HUES64 (cell line): ENCODE results near the gene GBP6.

ENCODE experiments used
- H3K27ac ChIP-seq: 2 replicates; pipeline ENCODE4 v1.7.0; 2013; ENCODE audit warnings: low read depth, low read length, inconsistent platforms
- H3K27me3 ChIP-seq: 2 replicates; pipeline ENCODE4 v1.6.1; 2013; ENCODE audit warnings: mild to moderate bottlenecking, low read length; ENCODE audit not compliant: insufficient read depth
- H3K36me3 ChIP-seq: 2 replicates; pipeline ENCODE4 v1.6.1; 2013; ENCODE audit warnings: mild to moderate bottlenecking, low read length; ENCODE audit not compliant: insufficient read depth
- H3K4me1 ChIP-seq: 2 replicates; pipeline ENCODE4 v1.6.1; 2013; ENCODE audit warnings: mild to moderate bottlenecking, low read length, moderate library complexity; ENCODE audit not compliant: insufficient read depth
- H3K4me3 ChIP-seq: 2 replicates; pipeline ENCODE4 v1.5.1; 2013; ENCODE audit warnings: mild to moderate bottlenecking, low read length, moderate library complexity
- H3K9ac ChIP-seq: 2 replicates; pipeline ENCODE4 v1.6.1; 2013; ENCODE audit warnings: mild to moderate bottlenecking, low read depth, low read length
- H3K9me3 ChIP-seq: 2 replicates; pipeline ENCODE4 v1.6.1; 2013; ENCODE audit warnings: low read depth, low read length; ENCODE audit not compliant: insufficient read depth
- whole genome bisulfite sequencing: fragments of 150-250, 120-280 bp; methylation state at CpG from one replicate; pipeline ENCODE4 v1.1.7; 2013; ENCODE audit warnings: missing lambda C conversion rate; 5-methylcytosine and 5-hydroxymethylcytosine counted together

GBP6 gene

GRCh38 chr1:89351597-89352311, 12.1 kb upstream of the GBP6 start:
- H3K27me3 ChIP-seq = no peaks in the 10 kb centered on the region; the same call in 1 of the 2 replicates
- H3K4me1 ChIP-seq = 0 out of 2 replicates have a peak, but pooled peaks cover 5% of the 10 kb centered on the region
- H3K9me3 ChIP-seq = no peaks in the 10 kb centered on the region
- no peaks in the 10 kb centered on the region for H3K36me3 ChIP-seq
- 91% methylated on average over 1 of the region's 1 CpG for WGBS
- H3K27ac ChIP-seq = no peak overlapping the region
- no peak overlapping the region for H3K9ac ChIP-seq
- no peak overlapping the region for H3K4me3 ChIP-seq

DNA sequence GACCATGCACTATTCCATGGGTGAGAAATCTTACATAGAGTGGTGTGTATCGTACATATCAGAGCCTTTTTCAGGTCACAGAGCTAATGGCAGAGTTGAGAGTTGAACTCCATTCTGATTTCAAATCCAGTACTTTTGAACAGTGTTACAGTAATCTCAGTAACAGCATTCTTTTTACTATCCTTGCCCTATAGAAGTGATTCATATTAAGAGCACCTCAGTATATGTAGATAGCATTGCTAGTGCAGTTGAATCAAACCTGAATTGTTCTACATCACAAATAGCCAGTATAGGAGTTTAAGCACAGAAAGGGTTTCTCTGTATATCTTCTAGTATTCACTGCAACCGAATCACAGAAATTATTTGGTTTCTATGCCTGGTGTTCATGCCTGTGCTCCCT, 11.4 kb upstream of the GBP6 start:
- no peaks in the 10 kb centered on the region for H3K9me3 ChIP-seq
- no peaks in the 10 kb centered on the region for H3K36me3 ChIP-seq
- no peak overlapping the region for H3K9ac ChIP-seq
- H3K27ac ChIP-seq = no peak overlapping the region
- H3K27me3 ChIP-seq = no peaks in the 10 kb centered on the region; the same call in 1 of the 2 replicates
- H3K4me3 ChIP-seq = no peak overlapping the region
- 0 out of 2 replicates have a peak, but pooled peaks cover 5% of the 10 kb centered on the region for H3K4me1 ChIP-seq
- WGBS = 97% methylated on average over 2 of the region's 2 CpGs

DNA sequence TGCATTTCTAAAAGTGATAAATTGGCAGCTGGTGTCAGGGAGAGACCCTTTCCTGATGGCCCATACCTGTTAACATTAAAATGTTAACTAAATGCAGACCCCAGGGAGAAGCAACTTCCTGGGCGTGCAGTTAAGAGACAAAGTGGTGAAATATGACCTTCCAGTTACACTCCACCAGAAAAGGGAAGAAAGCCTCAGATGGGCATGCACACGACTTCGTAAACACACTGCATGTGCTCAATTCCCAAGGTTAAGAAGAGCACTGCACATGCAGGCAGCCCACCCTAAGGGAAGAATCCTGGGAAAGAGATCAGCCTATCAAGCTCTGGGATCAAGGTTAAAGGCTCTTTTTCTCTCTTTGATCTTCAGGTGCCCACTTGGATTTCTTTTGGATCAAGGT, 9.7 kb upstream of the GBP6 start:
- no peak overlapping the region for H3K4me3 ChIP-seq
- 92% methylated on average over 3 of the region's 3 CpGs for WGBS
- H3K36me3 ChIP-seq = no peaks in the 10 kb centered on the region
- H3K4me1 ChIP-seq = 0 out of 2 replicates have a peak, but pooled peaks cover 5% of the 10 kb centered on the region
- no peaks in the 10 kb centered on the region for H3K9me3 ChIP-seq
- no peak overlapping the region for H3K9ac ChIP-seq
- no peak overlapping the region for H3K27ac ChIP-seq
- no peaks in the 10 kb centered on the region; the same call in 1 of the 2 replicates for H3K27me3 ChIP-seq

GRCh38 chr1:89355056-89355455, 8.8 kb upstream of the GBP6 start:
- Histone ChIP-seq H3K9ac (no peak overlapping the region), H3K36me3 (no peaks in the 10 kb centered on the region), H3K9me3 (no peaks in the 10 kb centered on the region), H3K4me3 (no peak overlapping the region), H3K27ac (no peak overlapping the region), H3K27me3 (no peaks in the 10 kb centered on the region; the same call in 1 of the 2 replicates), H3K4me1 (0 out of 2 replicates have a peak, but pooled peaks cover 4% of the 10 kb centered on the region)
- 85% methylated on average over 1 of the region's 1 CpG for WGBS

DNA sequence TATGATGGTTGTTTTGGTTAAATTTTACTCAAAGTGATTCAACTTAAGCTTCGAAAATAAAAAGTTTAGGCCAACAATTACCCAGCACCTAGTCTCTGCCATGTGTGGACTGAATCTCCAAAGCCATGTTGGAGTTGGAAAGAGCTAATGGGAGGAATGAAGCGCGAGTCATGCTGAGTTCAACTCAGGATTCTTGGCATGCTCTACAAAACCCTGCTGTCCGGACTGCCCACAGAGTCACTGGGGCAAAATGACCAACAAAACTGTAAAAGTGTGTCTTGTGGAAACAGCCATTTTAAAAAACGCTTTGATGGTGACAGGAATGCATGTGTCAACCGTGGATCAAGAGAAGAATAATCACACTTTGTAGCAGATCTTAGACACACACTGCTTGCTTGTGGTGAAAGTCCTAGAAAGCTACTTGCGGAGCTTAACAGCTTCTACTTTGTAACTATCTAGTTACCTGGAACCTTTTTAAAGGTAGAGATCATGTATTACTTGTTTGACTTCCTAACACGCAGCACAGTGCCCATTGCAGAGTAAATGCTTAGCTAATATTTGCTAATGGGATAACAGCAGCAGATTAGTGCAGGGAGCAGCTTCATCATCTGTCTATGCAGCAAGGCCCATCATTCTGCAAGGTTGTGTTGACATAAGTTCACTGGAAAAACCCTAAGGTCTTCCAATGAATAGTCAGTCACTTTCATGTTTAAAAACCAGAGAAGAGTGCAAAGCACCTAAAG, 7.0 kb upstream of the GBP6 start:
- H3K4me1 ChIP-seq = peaks cover 4% of the 10 kb centered on the region
- H3K4me3 ChIP-seq = no peak overlapping the region
- H3K27me3 ChIP-seq = no peaks in the 10 kb centered on the region
- 92% methylated on average over 8 of the region's 8 CpGs for WGBS
- H3K27ac ChIP-seq = no peak overlapping the region
- H3K36me3 ChIP-seq = no peaks in the 10 kb centered on the region
- H3K9me3 ChIP-seq = no peaks in the 10 kb centered on the region
- H3K9ac ChIP-seq = no peak overlapping the region

- Histone ChIP-seq H3K27me3 (no peaks in the 10 kb centered on the region), H3K36me3 (no peaks in the 10 kb centered on the region), H3K4me3 (no peak overlapping the region), H3K4me1 (peaks cover 8% of the 10 kb centered on the region), H3K9ac (no peak overlapping the region), H3K27ac (no peak overlapping the region), H3K9me3 (no peaks in the 10 kb centered on the region)
- WGBS = 23% methylated on average over 8 of the region's 8 CpGs
Observed at GRCh38 chr1:89358287-89358893, 5.5 kb upstream of the GBP6 start.

DNA sequence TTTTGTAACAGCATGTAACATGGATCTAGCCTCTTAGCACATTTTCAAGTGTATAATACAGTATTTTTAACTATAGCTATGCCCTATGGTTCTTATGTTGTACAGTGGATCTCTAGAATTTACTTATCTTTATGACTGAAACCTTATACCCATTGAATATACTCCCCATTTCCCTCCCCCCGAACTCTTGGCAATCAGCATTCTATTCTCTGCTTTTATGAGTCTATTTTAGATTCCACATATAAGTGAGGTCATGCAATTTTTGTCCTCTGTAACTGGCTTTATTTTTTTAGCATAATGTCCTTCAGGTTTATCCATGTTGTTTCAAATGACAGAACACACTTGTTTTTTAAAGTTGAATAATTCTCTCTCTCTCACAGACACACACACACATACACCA, 3.1 kb upstream of the GBP6 start:
- no peak overlapping the region for H3K9ac ChIP-seq
- no peak overlapping the region for H3K4me3 ChIP-seq
- H3K27ac ChIP-seq = no peak overlapping the region
- no peaks in the 10 kb centered on the region for H3K9me3 ChIP-seq
- peaks cover 16% of the 10 kb centered on the region for H3K4me1 ChIP-seq
- whole genome bisulfite sequencing = 75% methylated on average over 1 of the region's 1 CpG
- no peaks in the 10 kb centered on the region for H3K27me3 ChIP-seq
- H3K36me3 ChIP-seq = no peaks in the 10 kb centered on the region

GRCh38 chr1:89361681-89362080, 2.2 kb upstream of the GBP6 start:
- Histone ChIP-seq H3K27me3 (no peaks in the 10 kb centered on the region), H3K4me3 (no peak overlapping the region), H3K9me3 (no peaks in the 10 kb centered on the region), H3K4me1 (peaks cover 16% of the 10 kb centered on the region), H3K27ac (no peak overlapping the region), H3K36me3 (no peaks in the 10 kb centered on the region), H3K9ac (no peak overlapping the region)
- 42% methylated on average over 3 of the region's 3 CpGs for WGBS

GRCh38 chr1:89363196-89363595, 663 bp upstream of the GBP6 start:
- WGBS = no CpG with 5 or more reads among the region's 1 CpG
- peaks cover 16% of the 10 kb centered on the region for H3K4me1 ChIP-seq
- no peak overlapping the region for H3K9ac ChIP-seq
- no peak overlapping the region for H3K4me3 ChIP-seq
- no peaks in the 10 kb centered on the region for H3K9me3 ChIP-seq
- H3K27me3 ChIP-seq = no peaks in the 10 kb centered on the region
- H3K36me3 ChIP-seq = no peaks in the 10 kb centered on the region
- H3K27ac ChIP-seq = no peak overlapping the region

GRCh38 chr1:89364954-89365550, 1.2 kb downstream of the GBP6 start:
- Histone ChIP-seq H3K9me3 (no peaks in the 10 kb centered on the region), H3K27me3 (no peaks in the 10 kb centered on the region), H3K4me1 (peaks cover 16% of the 10 kb centered on the region), H3K36me3 (no peaks in the 10 kb centered on the region), H3K9ac (no peak overlapping the region), H3K27ac (no peak overlapping the region), H3K4me3 (no peak overlapping the region)
- 88% methylated on average over 4 of the region's 9 CpGs for WGBS

DNA sequence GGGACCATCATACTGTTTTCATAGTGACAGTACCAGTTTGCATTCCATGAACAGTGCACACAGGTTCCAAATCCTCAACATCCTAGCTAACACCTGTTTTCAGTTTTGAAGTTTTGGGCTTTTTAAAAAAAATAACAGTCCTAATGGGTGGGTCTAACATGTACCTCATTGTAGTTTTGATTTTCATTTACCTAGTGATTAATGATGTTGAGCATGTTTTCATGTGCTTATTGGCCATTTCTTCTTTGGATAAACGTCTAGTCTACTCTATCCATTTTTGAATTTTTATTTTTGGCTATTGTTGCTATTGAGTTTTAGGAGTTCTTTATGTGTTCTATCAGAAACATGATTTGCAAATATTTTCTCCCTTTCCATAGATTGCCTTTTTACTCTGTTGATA, 3.4 kb downstream of the GBP6 start:
- no CpG with 5 or more reads among the region's 1 CpG for WGBS
- Histone ChIP-seq H3K9me3 (no peaks in the 10 kb centered on the region), H3K36me3 (no peaks in the 10 kb centered on the region), H3K4me3 (no peak overlapping the region), H3K27me3 (no peaks in the 10 kb centered on the region), H3K27ac (no peak overlapping the region), H3K9ac (no peak overlapping the region), H3K4me1 (peaks cover 8% of the 10 kb centered on the region)
